ENCODE measurements around the gene ANKRD11.

Gene ANKRD11

DNA sequence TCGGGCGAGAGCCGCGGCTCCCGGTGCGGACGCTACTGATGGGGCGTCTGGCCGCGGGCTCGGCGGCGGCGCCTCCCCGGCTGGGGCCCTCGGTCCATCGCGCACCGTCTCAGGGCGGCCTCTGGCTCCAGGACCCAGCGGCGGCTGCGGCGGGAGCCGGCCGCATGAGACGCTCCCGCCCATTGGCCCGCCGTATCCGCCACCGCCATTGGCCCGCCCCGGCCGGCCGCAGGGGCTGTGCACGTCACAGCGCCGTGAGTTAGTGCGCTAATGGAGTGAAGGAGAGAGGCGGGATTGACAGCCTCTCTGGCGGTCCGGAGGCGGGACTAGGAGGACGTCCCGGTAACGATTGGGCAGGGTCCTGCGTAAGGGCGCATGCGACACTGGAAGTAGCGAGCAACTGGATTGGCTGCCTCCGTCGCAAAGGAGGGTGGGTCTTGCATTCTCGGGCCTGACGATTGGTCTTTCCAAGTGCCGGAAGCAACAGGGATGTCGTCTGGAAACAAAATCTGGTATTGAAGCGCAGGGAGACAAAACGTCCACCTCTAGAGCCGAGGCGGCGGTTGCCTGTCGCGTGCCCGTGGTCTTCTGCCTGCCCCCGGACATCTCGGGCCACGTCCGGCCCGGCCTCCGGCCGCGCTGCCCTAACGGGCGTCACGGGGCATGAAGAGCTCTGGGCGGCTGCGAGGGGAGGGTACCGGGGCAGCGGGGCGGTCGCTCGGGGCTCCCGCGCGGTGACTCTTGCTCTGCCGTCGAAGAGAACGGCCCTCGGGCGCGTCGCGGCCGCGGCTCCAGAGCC is at the start of gene ANKRD11:
ANKRD11 (minus strand) TSS at position 123 of the 799 bp plus-strand sequence. CDS start 173,542 bp downstream, outside the sequence.
- peak; percentile 100 for DNase-seq (ENCODE audit: low read depth)
- H3K4me3 ChIP-seq (replicated peaks; ENCODE audit: low read depth, low read length) = peak within 1 kb of the TSS; percentile 85
- no peak for TF ChIP-seq CTCF (IDR thresholded peaks at IDR 0.05; ENCODE audit: low read length, missing control alignments)

DNA sequence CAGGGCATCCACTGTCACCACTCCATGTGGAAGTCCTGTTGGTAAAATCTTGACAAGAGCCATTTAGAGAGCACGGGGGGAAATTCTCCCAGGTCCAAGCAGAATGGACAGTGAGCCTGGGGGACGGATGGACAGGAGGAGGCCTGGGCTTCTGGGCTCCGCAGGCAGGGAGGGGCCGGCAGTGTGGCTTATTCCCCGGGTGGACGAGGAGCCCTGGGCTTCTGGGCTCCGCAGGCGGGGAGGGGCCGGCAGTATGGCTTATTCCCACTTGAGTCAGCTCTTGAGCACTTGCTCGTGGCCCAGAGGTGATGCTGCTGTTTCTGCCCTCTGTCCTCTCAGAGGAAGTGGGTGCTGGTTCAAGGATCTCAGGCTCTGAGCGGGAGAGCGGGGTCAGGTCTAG is 47.9 kb upstream of the ANKRD11 start:
- DNase-seq (ENCODE audit: low read depth) = no peak
- no peak for TF ChIP-seq CTCF (IDR thresholded peaks at IDR 0.05; ENCODE audit: low read length, missing control alignments)

DNA sequence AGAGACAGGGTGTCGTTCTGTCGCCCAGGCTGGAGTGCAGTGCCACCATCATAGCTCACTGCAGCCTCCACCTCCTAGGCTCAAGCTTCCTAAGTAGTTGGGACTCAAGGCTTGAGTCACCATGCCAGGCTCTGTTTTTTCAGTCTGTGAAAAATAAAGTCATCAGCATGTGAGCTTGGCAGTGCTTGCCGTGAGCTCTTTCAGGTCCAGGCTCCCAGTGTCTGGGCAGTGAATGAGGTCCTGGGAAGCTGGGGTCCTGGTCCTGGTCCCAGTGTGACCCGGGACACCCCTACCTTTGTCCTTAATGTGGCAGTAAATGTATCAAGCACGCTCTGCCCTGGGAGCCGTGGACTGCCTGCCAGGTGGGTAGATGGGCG is 47.2 kb upstream of the ANKRD11 start:
- DNase-seq (ENCODE audit: low read depth) = no peak
- H3K4me3 ChIP-seq (replicated peaks; ENCODE audit: low read depth, low read length) = no peak overlapping the region
- no peak for TF ChIP-seq CTCF (IDR thresholded peaks at IDR 0.05; ENCODE audit: low read length, missing control alignments)

More for the DNA sequence above, 47.9 kb upstream of the ANKRD11 start:
- no peak overlapping the region for H3K4me3 ChIP-seq (replicated peaks; ENCODE audit: low read depth, low read length)

DNA sequence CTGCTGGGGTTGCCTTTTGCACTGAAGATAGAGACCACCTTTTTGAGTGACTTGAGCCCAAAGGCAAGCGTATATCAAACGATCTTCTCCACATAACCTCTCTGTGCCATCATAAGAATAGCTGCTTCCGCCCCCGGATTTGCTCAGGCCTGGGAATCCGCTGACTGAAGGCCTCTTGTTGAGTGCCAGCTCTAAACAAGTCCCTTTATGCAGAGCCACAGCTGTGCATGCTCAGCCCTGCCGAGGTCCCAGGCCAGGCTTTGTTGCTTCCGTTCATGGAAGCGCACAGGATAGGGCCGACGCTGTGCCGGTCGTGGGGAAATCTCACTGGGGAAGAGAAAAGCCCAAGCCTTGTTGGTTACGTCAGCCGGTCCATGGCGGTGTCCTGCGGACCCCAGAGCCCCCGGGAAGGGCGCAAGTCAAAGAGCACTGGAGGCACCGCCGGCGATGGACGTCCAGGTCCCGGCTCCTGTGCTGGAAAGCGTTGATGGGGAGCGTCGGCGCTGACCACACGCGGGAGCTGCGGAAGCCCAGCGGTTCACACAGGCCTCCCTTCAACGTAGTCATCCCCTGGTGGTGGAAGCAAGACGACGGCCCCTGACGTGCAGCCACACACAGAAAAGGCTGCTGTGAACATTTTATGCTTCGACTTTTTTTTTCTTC is 46.7 kb upstream of the ANKRD11 start:
- no peak overlapping the region for H3K4me3 ChIP-seq (replicated peaks; ENCODE audit: low read depth, low read length)
- TF ChIP-seq CTCF (IDR thresholded peaks at IDR 0.05; ENCODE audit: low read length, missing control alignments) = no peak
- peak; percentile 13 for DNase-seq (ENCODE audit: low read depth)

DNA sequence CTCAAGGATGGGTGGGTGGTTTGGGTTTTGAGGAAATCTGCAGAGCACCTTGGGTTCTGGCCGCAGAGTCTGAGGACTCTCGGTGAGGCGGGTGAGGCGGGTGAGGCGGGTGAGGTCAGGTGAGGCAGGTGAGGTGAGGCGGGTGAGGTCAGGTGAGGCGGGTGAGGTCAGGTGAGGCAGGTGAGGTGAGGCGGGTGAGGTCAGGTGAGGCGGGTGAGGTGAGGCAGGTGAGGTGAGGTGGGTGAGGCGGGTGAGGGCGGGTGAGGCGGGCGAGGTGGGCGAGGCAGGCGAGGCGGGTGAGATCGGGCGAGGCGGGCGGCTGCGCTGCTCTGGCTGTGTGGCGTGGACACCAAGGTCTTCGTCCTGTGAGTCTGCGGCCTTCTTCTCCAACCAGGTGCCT is 46.0 kb upstream of the ANKRD11 start:
- DNase-seq (ENCODE audit: low read depth) = no peak
- no peak overlapping the region for H3K4me3 ChIP-seq (replicated peaks; ENCODE audit: low read depth, low read length)
- TF ChIP-seq CTCF (IDR thresholded peaks at IDR 0.05; ENCODE audit: low read length, missing control alignments) = no peak

GRCh38 chr16:89534252-89534756 is 43.9 kb upstream of the ANKRD11 start:
- DNase-seq (ENCODE audit: low read depth) = peak; percentile 61
- no peak overlapping the region for H3K4me3 ChIP-seq (replicated peaks; ENCODE audit: low read depth, low read length)
- no peak for TF ChIP-seq CTCF (IDR thresholded peaks at IDR 0.05; ENCODE audit: low read length, missing control alignments)

Measured in fibroblast of pulmonary artery (primary cell).